ENCODE results near the gene RCCD1.
A peak's percentile ranks its signal among the peaks of the same experiment; 100 is the strongest.

RCCD1 gene

GRCh38 chr15:90941038-90941437 lies 13.6 kb upstream of the RCCD1 start:
- no peak for DNase-seq (ENCODE audit: low read depth in 1 of 2, low spot score in 1 of 2)

GRCh38 chr15:90942354-90943120 lies 12.1 kb upstream of the RCCD1 start:
- no peak for DNase-seq (ENCODE audit: low read depth in 1 of 2, low spot score in 1 of 2)

GRCh38 chr15:90945091-90945490 lies 9.6 kb upstream of the RCCD1 start:
- DNase-seq (ENCODE audit: low read depth in 1 of 2, low spot score in 1 of 2): no peak

GRCh38 chr15:90946538-90946937 lies 8.1 kb upstream of the RCCD1 start:
- no peak for DNase-seq (ENCODE audit: low read depth in 1 of 2, low spot score in 1 of 2)

- no peak for DNase-seq (ENCODE audit: low read depth in 1 of 2, low spot score in 1 of 2)
Measured at GRCh38 chr15:90946941-90947576, 7.6 kb upstream of the RCCD1 start.

GRCh38 chr15:90947577-90948357 lies 6.9 kb upstream of the RCCD1 start:
- DNase-seq (ENCODE audit: low read depth in 1 of 2, low spot score in 1 of 2): no peak

- DNase-seq (ENCODE audit: low read depth in 1 of 2, low spot score in 1 of 2): no peak
Measured at GRCh38 chr15:90948506-90948905, 6.2 kb upstream of the RCCD1 start.

- DNase-seq (ENCODE audit: low read depth in 1 of 2, low spot score in 1 of 2): no peak
Measured at GRCh38 chr15:90949979-90950675, 4.6 kb upstream of the RCCD1 start.

- DNase-seq (ENCODE audit: low read depth in 1 of 2, low spot score in 1 of 2): no peak
Measured at GRCh38 chr15:90950676-90951075, 4.0 kb upstream of the RCCD1 start.

- no peak for DNase-seq (ENCODE audit: low read depth in 1 of 2, low spot score in 1 of 2)
Measured at GRCh38 chr15:90952901-90953677, 1.6 kb upstream of the RCCD1 start.

- DNase-seq (ENCODE audit: low read depth in 1 of 2, low spot score in 1 of 2): no peak
Measured at GRCh38 chr15:90953947-90954711, 555 bp upstream of the RCCD1 start.

GRCh38 chr15:90955624-90956273 lies 1.1 kb downstream of the RCCD1 start:
- DNase-seq (ENCODE audit: low read depth in 1 of 2, low spot score in 1 of 2): no peak

GRCh38 chr15:90956274-90957030 lies 1.8 kb downstream of the RCCD1 start:
- peak; percentile 27 to 55 for DNase-seq (ENCODE audit: low read depth in 1 of 2, low spot score in 1 of 2)

- DNase-seq (ENCODE audit: low read depth in 1 of 2, low spot score in 1 of 2): no peak
Measured at GRCh38 chr15:90957031-90957790, 2.5 kb downstream of the RCCD1 start.

- no peak for DNase-seq (ENCODE audit: low read depth in 1 of 2, low spot score in 1 of 2)
Measured at GRCh38 chr15:90957791-90958190, 3.1 kb downstream of the RCCD1 start.

GRCh38 chr15:90959028-90959595 lies 4.4 kb downstream of the RCCD1 start:
- no peak for DNase-seq (ENCODE audit: low read depth in 1 of 2, low spot score in 1 of 2)

- DNase-seq (ENCODE audit: low read depth in 1 of 2, low spot score in 1 of 2): no peak
Measured at GRCh38 chr15:90959894-90960293, 5.2 kb downstream of the RCCD1 start.
